Right lobe of liver (tissue), 6 donors: Measurements from ENCODE around the gene IFNL4. TPM values are rescaled to one million over a fixed set of nuclear protein-coding genes. Genes with fewer than 3 reads are reported as not detected.
A peak's percentile ranks its signal among the peaks of the same experiment; 100 is the strongest.

Experiments used
- ATAC-seq, 4 donors: fragments of 200-7000 bp; cut with Tn5 transposase; one replicate each; pipeline ENCODE4 v1.9.1; 2020; ENCODE audit warnings: mild to moderate bottlenecking in 4 of 4, moderate library complexity in 4 of 4
- DNase-seq, 3 donors: peaks; one replicate each; pipeline ENCODE4 v3.0.0-alpha.2; 2020
- H3K27ac ChIP-seq, 3 donors: fragments of 200-600 bp; one replicate each; pipeline ENCODE4 v1.8.0; 2022
- H3K27me3 ChIP-seq, 2 donors: fragments of 200-600 bp; one replicate each; pipeline ENCODE4 v1.8.0; 2022
- H3K36me3 ChIP-seq, 4 donors: fragments of 200-600 bp; sonication (generic) in 1 of 4; one replicate each; pipeline versions ENCODE4 v1.5.1 to v1.8.0; 2017 to 2022; ENCODE audit warnings: control low read depth in 1 of 4
- H3K4me1 ChIP-seq, 4 donors: fragments of 200-600 bp; sonication (generic) in 1 of 4; one replicate each; pipeline versions ENCODE4 v1.5.1 to v1.8.0; 2017 to 2022; ENCODE audit warnings: control low read depth in 1 of 4
- H3K4me3 ChIP-seq, 3 donors: fragments of 200-600 bp; one replicate each; pipeline ENCODE4 v1.8.0; 2022
- H3K9me3 ChIP-seq, 4 donors: fragments of 200-600 bp; sonication (generic) in 1 of 4; one replicate each; pipeline versions ENCODE4 v1.5.1 to v1.8.0; 2017 to 2022; ENCODE audit warnings: control low read depth in 1 of 4
- CTCF ChIP-seq, 4 donors: fragments of 200-600 bp in 3 of 4; fragments of 450-650 bp in 1 of 4; IDR thresholded peaks; one replicate each; pipeline versions ENCODE4 v1.5.1 to v1.8.0; 2016 to 2022; ENCODE audit warnings: antibody characterized with exemption in 4 of 4, mild to moderate bottlenecking in 2 of 4
- POLR2A ChIP-seq: fragments of 450-650 bp; IDR thresholded peaks from one replicate; pipeline ENCODE4 v1.6.1; 2017; ENCODE audit warnings: antibody characterized with exemption, mild to moderate bottlenecking
- WGBS: methylation state at CpG from one replicate; pipeline ENCODE4 v1.1.6; 2018; ENCODE audit warnings: low coverage, low lambda C conversion rate; ENCODE audit not compliant: insufficient coverage; ENCODE audit errors: missing lambda C conversion rate; 5-methylcytosine and 5-hydroxymethylcytosine counted together
- intact Hi-C, 2 donors: fragments of 100-400 bp; cut with DNase I; formaldehyde crosslinking; loops; one replicate each; pipeline versions ENCODE4 v1.11.2 to v1.14.1; 2022
- total RNA-seq, 6 experiments: library from RNA; depleted of rRNA in 2 of 6; stranded (reverse); fragments of >200 nt in 2 of 6; fragmentation: NEBNext Ultra II Directional in 3 of 6; extraction: Animal tissue kit (Norgen Biotek cat#: 25700) in 3 of 6; gene quantifications; one replicate each; pipeline versions ENCODE4 v1.1.0 to v1.2.4, GENCODE V29; 2016 to 2023
- donor health status: DM: no; HTN: yes; CAD: no.
- donor health status: DM: no; HTN: no; CAD: no.
- donor health status: DM: no; HTN: no; CAD: no.
- donor health status: DM: no; HTN: yes; CAD: no.
- donor health status: DM: no; HTN: yes; CAD: no.

Gene IFNL4
- total RNA-seq, 6 experiments from 2014 or later, result not detected

GRCh38 chr19:39202998-39203355 lies 45.7 kb downstream of the IFNL4 start:
- no peak overlapping the region for H3K27ac ChIP-seq
- H3K4me3 ChIP-seq, result no peak overlapping the region
- ATAC-seq (no peak), DNase-seq (no peak)
- TF ChIP-seq CTCF (IDR thresholded peaks at IDR 0.05) (no peak), POLR2A (no peak)
- no peaks in the 10 kb centered on the region for H3K4me1 ChIP-seq
- intact Hi-C loops, result loop anchor here (10.0 kb wide), 2 partner anchors 112 to 122 kb away; partner anchors contain the start of gene LRFN1 (in 1 of the 2)
- H3K36me3 ChIP-seq, result no peaks in the 10 kb centered on the region
- H3K27me3 ChIP-seq, result peaks cover 3 to 5% of the 10 kb centered on the region in 2 donors
- WGBS, result no CpG with 5 or more reads among the region's 1 CpG
- H3K9me3 ChIP-seq, result no peaks in the 10 kb centered on the region

- WGBS, result 70% methylated on average over 2 of the region's 3 CpGs
- Histone ChIP-seq H3K36me3 (no peaks in the 10 kb centered on the region), H3K27ac (no peak overlapping the region), H3K4me3 (no peak overlapping the region), H3K27me3 (peaks cover 5 to 10% of the 10 kb centered on the region in 2 donors), H3K4me1 (peaks cover 0 to 4% (median 0%) of the 10 kb centered on the region in 4 donors), H3K9me3 (no peaks in the 10 kb centered on the region)
- no peak for DNase-seq
- ATAC-seq, result no peak
- intact Hi-C loops, result loop anchor here (10.0 kb wide), 2 partner anchors 114 to 124 kb away; partner anchors contain the start of gene LRFN1 (in 1 of the 2)
- no peak for TF ChIP-seq CTCF (IDR thresholded peaks at IDR 0.05)
- TF ChIP-seq POLR2A, result no peak
These were observed 47.9 kb downstream of the IFNL4 start for GRCh38 chr19:39200803-39201115.

- 54% methylated on average over 6 of the region's 32 CpGs for WGBS
- Histone ChIP-seq H3K4me1 (peaks cover 0 to 4% (median 0%) of the 10 kb centered on the region in 4 donors), H3K36me3 (no peaks in the 10 kb centered on the region), H3K27ac (no peak overlapping the region), H3K4me3 (no peak overlapping the region), H3K9me3 (no peaks in the 10 kb centered on the region), H3K27me3 (peaks cover 5 to 11% of the 10 kb centered on the region in 2 donors)
- TF ChIP-seq CTCF (IDR thresholded peaks at IDR 0.05) (no peak), POLR2A (no peak)
- intact Hi-C loops, result loop anchor here (10.0 kb wide), 2 partner anchors 115 to 125 kb away; partner anchors contain the start of gene LRFN1 (in 1 of the 2)
- no peak for DNase-seq
- ATAC-seq, result no peak
These were observed 48.4 kb downstream of the IFNL4 start for GRCh38 chr19:39200066-39200802.

- ATAC-seq, result peak; percentile 15 to 63 (median 30)
- intact Hi-C loops, result no loop called here
These were observed 49.6 kb downstream of the IFNL4 start for GRCh38 chr19:39199025-39199424.

More at GRCh38 chr19:39199025-39199424, 49.6 kb downstream of the IFNL4 start:
- no peak for TF ChIP-seq POLR2A
- TF ChIP-seq CTCF (IDR thresholded peaks at IDR 0.05), result no peak
- Histone ChIP-seq H3K27me3 (peaks cover 5 to 12% of the 10 kb centered on the region in 2 donors), H3K27ac (no peak overlapping the region), H3K4me3 (no peak overlapping the region), H3K9me3 (no peaks in the 10 kb centered on the region), H3K36me3 (no peaks in the 10 kb centered on the region), H3K4me1 (peaks cover 0 to 4% (median 0%) of the 10 kb centered on the region in 4 donors)
- no peak for DNase-seq
- WGBS, result 10% methylated on average over 2 of the region's 11 CpGs
